Measurements from ENCODE around the gene TRIM13.

TRIM13 gene

DNA sequence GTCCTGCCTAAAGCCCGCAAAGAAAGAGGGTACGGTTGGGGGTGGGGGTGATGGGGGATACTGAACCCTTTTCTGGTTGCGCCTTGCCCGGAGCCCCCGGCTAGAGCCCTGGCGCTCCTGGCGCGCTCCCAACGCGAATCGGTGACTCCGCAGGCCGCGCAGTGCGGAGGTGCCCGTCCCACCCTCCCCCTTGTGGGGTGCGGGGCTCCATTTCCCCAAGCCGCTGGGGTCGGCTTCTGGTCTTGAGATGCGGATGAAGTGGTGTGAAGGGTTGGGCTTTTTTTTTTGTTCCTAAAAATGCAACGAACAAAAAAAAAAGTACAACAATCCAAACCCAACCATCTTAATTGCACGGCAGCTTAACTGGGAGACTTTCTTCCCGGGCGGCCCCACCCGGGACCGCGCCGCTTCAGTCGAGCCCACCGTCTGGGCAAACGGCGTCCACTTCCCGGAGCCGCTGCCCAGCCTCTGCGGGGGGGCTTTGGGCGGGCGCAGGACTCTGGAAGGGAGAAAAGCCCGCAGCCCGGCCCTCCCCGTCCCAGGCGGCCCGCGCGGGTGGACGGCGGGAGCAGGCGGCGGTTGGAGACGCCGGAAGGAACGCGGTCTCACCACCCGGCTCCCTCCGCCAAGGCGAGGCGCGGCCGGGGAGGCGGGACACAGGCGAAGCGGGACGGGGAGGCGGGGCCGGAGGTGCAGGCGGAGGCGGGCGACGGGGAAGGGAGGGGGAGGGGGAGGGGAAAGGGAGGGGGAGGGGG is 504 bp upstream of the TRIM13 start:
- peak; percentile 66 to 76 for DNase-seq (ENCODE audit: low read depth in 2 of 2, low spot score in 1 of 2)

- DNase-seq (ENCODE audit: low read depth in 2 of 2, low spot score in 1 of 2): no peak
Observed at GRCh38 chr13:49997955-49998354, 1.1 kb downstream of the TRIM13 start.

GRCh38 chr13:49998714-49999624 is 2.1 kb downstream of the TRIM13 start:
- DNase-seq (ENCODE audit: low read depth in 2 of 2, low spot score in 1 of 2): no peak

GRCh38 chr13:50001287-50001686 is 4.4 kb downstream of the TRIM13 start:
- DNase-seq (ENCODE audit: low read depth in 2 of 2, low spot score in 1 of 2): no peak

- DNase-seq (ENCODE audit: low read depth in 2 of 2, low spot score in 1 of 2): no peak
Observed at GRCh38 chr13:50006426-50007135, 9.7 kb downstream of the TRIM13 start.

GRCh38 chr13:50011461-50011860 is 14.6 kb downstream of the TRIM13 start:
- DNase-seq (ENCODE audit: low read depth in 2 of 2, low spot score in 1 of 2): no peak

DNA sequence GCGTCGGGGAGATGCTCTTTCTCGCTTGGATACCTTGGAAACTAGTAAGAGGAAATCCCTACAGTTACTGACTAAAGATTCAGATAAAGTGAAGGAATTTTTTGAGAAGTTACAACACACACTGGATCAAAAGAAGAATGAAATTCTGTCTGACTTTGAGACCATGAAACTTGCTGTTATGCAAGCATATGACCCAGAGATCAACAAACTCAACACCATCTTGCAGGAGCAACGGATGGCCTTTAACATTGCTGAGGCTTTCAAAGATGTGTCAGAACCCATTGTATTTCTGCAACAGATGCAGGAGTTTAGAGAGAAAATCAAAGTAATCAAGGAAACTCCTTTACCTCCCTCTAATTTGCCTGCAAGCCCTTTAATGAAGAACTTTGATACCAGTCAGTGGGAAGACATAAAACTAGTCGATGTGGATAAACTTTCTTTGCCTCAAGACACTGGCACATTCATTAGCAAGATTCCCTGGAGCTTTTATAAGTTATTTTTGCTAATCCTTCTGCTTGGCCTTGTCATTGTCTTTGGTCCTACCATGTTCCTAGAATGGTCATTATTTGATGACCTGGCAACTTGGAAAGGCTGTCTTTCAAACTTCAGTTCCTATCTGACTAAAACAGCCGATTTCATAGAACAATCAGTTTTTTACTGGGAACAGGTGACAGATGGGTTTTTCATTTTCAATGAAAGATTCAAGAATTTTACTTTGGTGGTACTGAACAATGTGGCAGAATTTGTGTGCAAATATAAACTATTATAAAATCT is 15.7 kb downstream of the TRIM13 start:
- no peak for DNase-seq (ENCODE audit: low read depth in 2 of 2, low spot score in 1 of 2)

DNA sequence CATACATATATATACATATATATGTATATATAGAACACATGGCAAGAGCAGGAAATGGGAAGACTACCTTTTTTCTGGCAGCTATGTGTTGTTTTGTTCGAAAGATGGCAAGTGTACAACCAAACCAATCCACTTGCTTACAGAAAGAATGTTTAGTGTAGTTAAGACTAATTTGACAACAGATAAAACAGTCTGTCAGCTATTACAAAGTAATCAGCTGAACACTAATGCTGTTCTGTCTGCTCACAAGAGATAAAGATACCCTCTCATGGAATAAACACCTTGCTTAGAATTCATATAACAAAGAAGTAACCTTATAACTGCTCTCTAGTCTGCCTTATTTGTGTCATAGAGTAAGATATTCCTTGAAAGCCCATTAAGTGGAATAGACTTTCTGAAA is 17.5 kb downstream of the TRIM13 start:
- no peak for DNase-seq (ENCODE audit: low read depth in 2 of 2, low spot score in 1 of 2)

GRCh38 chr13:50015258-50015657 is 18.4 kb downstream of the TRIM13 start, which contains the start of gene KCNRG:
TSS of gene KCNRG (plus strand) at chr13:50015444. CDS start at chr13:50015494, 50 bp downstream.
- no peak for DNase-seq (ENCODE audit: low read depth in 2 of 2, low spot score in 1 of 2)

- DNase-seq (ENCODE audit: low read depth in 2 of 2, low spot score in 1 of 2): no peak
Observed at GRCh38 chr13:50015750-50016149, 18.9 kb downstream of the TRIM13 start.

DNA sequence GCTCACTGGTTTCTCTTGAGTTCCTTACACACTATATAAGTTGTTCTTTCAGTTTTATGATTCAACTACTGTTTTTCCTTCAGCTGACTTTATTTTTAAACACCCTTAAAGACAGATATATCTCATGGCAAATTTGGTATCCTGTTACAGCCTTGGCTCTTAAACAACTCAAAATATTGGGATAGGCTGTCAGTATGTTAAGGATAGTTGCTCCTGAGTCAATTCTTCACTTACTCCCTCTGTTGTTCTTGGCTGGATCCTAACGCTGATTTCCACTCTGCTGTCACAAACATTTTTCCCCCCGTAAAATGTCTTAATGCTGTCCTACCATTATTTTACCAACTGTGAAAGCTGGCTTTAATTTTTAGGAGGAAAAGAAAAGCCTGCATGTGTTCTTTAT is 19.6 kb downstream of the TRIM13 start:
- DNase-seq (ENCODE audit: low read depth in 2 of 2, low spot score in 1 of 2): no peak

DNA sequence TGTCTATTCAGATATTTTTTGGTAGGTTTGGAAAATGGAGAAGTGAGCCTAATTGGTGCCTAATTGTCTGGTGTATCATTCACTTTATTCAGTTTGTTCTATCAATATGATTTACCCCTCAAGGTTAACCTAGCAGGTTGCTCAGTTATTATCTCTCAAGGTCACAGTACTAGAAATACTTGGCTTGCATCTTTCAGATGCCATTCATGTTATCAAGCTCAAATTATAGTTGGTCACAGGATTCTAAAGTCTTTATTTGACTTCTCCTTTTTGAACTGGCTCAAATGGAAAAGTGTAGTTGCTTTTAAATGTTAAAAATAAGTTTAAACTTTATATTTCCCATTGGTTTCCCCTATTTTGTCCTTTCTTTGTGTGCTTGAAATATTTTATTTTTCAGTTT is 21.0 kb downstream of the TRIM13 start:
- DNase-seq (ENCODE audit: low read depth in 2 of 2, low spot score in 1 of 2): no peak

DNA sequence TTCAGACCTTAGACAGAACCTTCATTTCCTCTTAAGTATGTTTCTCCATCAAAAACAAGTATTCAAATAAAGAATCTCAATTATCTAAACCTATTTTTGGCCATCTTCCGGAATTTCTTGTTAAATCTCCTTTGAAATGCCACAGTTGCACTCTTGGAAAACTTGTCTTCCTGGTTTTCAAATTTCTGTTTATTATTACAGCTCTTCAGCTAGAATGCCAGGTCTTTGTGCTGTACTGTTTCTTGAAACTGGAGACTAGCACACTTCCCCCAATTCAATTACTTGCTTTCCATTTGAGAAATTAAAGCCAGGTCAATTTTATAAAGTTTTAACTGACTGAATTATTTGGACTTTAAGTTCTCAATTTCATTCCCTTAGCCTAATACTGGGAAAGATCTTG is 28.6 kb downstream of the TRIM13 start:
- no peak for DNase-seq (ENCODE audit: low read depth in 2 of 2, low spot score in 1 of 2)

DNA sequence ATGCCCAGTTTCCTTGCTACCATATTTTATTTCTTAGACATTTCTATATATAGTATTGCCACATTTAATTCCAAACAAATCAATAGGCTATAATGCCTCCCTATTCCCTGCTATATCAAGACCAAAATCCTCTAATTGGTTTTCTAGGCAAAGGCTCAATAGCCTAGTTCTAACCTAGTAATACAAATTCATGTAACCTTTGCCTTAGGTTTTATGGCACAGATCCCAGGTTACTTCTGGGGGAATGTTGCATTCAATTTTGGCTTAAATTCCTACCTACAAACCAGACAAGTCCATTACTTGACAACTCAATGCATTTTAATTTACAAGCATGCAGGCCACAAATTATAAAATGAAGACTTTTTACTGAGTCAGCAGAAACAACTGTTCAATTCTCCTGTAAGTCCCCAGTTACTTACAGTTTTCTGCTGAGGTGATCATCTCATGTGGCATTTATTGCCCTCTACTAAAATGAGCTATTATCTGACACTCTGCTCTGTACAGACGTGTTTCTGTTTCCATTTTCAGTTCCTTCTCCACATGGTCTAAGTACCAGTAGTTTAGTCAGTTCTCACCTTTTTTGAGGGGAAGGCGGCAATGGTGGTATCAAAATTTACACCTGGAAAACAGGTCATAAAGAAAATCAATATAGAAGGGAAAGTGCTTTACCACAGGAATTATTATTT is 30.1 kb downstream of the TRIM13 start:
- DNase-seq (ENCODE audit: low read depth in 2 of 2, low spot score in 1 of 2): no peak

DNA sequence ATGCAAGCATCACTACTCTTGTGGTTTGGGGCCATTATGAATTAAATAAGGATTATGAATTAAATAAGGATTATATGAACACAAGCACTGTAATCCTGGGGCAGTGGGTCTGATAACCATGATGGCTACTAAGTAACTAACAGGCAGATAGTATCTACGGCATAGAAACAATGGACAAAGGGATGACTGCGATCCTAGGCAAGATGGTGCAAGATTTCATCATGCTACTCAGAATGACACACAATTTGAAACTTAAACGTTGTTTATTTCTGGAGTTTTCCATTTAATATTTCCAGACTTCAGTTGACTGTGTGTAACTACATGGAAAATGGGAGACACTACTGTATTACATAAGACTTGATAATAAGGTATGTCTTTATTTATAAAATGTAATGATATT is 33.5 kb downstream of the TRIM13 start:
- no peak for DNase-seq (ENCODE audit: low read depth in 2 of 2, low spot score in 1 of 2)

- DNase-seq (ENCODE audit: low read depth in 2 of 2, low spot score in 1 of 2): no peak
Observed at GRCh38 chr13:50033725-50034124, 36.9 kb downstream of the TRIM13 start.

- DNase-seq (ENCODE audit: low read depth in 2 of 2, low spot score in 1 of 2): no peak
Observed at GRCh38 chr13:50037788-50038187, 40.9 kb downstream of the TRIM13 start.

DNA sequence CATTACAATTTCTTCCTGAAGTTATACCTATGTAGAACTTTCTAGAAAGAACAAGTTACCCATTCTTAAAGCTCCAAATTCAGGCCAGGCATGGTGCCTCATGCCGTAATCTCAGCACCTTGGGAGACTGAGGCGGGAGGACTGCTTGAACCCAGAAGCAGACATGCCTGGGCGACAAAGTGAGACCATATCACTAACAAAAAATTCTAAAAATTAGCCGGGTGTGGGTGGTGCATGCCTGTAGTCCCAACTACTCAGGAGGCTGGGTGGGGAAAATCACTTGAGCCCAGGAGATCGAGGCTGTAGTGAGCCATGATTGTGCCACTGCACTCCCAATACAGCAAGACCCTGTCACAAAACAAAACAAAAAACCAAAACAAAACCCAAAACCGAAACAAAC is 41.4 kb downstream of the TRIM13 start:
- DNase-seq (ENCODE audit: low read depth in 2 of 2, low spot score in 1 of 2): no peak

DNA sequence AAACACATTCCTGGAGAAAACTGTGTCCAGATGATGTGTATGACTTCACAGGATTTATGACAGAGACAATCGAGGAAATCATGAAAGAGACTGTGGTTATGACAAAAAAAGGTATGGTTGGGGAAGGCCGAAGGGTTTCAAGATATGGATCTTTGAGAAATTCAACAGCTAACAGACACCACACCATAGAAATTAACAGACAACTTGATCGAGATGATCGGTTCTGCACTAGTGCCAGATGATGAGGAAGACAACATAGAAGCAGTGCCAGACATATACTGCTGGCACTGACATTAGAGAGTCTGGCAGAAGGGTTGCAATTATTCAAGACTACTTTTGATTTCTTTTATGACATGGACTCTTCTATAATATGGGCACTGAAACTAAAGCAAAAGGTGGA is 55.6 kb downstream of the TRIM13 start:
- DNase-seq (ENCODE audit: low read depth in 2 of 2, low spot score in 1 of 2): no peak

GRCh38 chr13:50053844-50054243 is 57.0 kb downstream of the TRIM13 start:
- DNase-seq (ENCODE audit: low read depth in 2 of 2, low spot score in 1 of 2): no peak

Data from stimulated activated CD8-positive, alpha-beta memory T cell treated with anti-CD3 and anti-CD28 coated beads, Interleukin-4, amount 100 ng/mL, for 1 hour (primary cell).